NCI-H526 (cell line): ENCODE measurements around the gene POP5.
A peak's percentile ranks its signal among the peaks of the same experiment; 100 is the strongest.
"Not testable (repeated sequence)": the region's sequence is repeated elsewhere in the genome, so short reads cannot be mapped to it uniquely, and the experiment has no call there.

Experiments used
- DNase-seq, 2 experiments: peaks; one replicate each; lab custom pipeline; 2025; lab: John Stamatoyannopoulos, UW

POP5 gene

GRCh38 chr12:120536064-120536791 is 45.0 kb downstream of the POP5 start:
- DNase-seq, result peak in 1 of 2 experiments; percentile 42

- peak; percentile 64 to 71 for DNase-seq
These were observed 46.2 kb downstream of the POP5 start for GRCh38 chr12:120534703-120535655.

GRCh38 chr12:120534203-120534702 is 46.9 kb downstream of the POP5 start, which contains the start of gene RNF10:
Gene RNF10 (plus strand): TSS chr12:120534356. CDS start chr12:120534812, 456 bp downstream.
- peak; percentile 76 to 93 for DNase-seq

GRCh38 chr12:120532701-120533238 is 48.4 kb downstream of the POP5 start:
- DNase-seq, result no peak

- not testable (repeated sequence) for DNase-seq
These were observed 50.8 kb downstream of the POP5 start for GRCh38 chr12:120530418-120530761.

- DNase-seq, result peak; percentile 18 to 50
These were observed 51.4 kb downstream of the POP5 start for GRCh38 chr12:120529641-120530417.

GRCh38 chr12:120528861-120529525 is 52.2 kb downstream of the POP5 start, which contains the start of gene COQ5:
Gene COQ5 (minus strand): TSS chr12:120529158. CDS start chr12:120529141, 17 bp downstream.
- DNase-seq, result peak; percentile 60 to 91
